ENCODE results near the gene ANAPC2. TPM values are rescaled to one million over a fixed set of nuclear protein-coding genes. Genes with fewer than 3 reads are reported as not detected.

ANAPC2 gene
- total and polyA plus RNA-seq, 2 of the 4 experiments (the other 2 are of a cell fraction) = 9.3 to 29.5 TPM

DNA sequence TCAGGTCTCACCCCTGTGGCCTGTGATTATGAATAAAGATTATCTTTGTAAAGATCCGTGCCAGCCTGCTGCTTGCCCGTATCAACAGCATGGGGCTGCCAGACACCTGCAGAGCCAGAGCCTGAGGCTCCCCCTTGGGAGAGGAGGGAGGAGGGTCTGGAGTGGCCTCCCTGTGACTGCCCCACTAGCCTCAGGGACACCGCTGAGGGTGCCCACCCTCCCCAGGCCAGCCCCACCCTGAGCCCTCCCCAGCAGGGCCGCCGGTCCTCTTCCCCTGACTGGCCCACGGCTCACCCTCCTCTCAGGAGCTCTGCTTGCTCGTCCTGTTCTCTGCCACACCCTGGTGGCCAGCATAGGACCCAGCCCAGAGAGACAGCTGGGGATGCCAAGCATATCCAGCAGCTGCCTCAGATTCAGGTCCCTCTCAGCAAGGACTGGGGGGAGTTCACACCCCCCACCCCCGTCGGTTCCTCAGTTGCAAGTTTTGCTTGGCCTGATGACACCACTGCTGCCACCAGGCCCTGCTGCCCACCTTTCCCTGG is 2.0 kb upstream of the ANAPC2 start:
- H3K9ac ChIP-seq (ENCODE audit: low read depth, low read length) = no peak overlapping the region
- CTCF ChIA-PET = no interaction called here
- H3K9me3 ChIP-seq (ENCODE audit: control insufficient read depth, insufficient read depth, low read length) = no peaks in the 10 kb centered on the region
- no peaks in the 10 kb centered on the region for H3K27me3 ChIP-seq (ENCODE audit: control insufficient read depth, insufficient read depth, low read length)
- no peak overlapping the region for H2AFZ ChIP-seq (replicated peaks; ENCODE audit: low read length, poor library complexity)
- no TSS peak for BruUV-seq (replicated peaks)
- no peak overlapping the region for H4K91ac ChIP-seq (ENCODE audit: insufficient read depth, low read depth, low read length)
- H3K27ac ChIP-seq (ENCODE audit: insufficient read depth, low read length) = no peak overlapping the region
- H2AK5ac ChIP-seq (ENCODE audit: low read depth, low read length) = no peak overlapping the region
- peaks cover 16% of the 10 kb centered on the region for H3K4me1 ChIP-seq (ENCODE audit: control insufficient read depth, insufficient read depth, low read length)
- no peak overlapping the region for H3K4ac ChIP-seq (ENCODE audit: low read depth, low read length)
- H3K23ac ChIP-seq (ENCODE audit: low read depth, low read length) = no peak overlapping the region
- peaks cover 5 to 74% of the 10 kb centered on the region in 2 experiments for H3K79me1 ChIP-seq (ENCODE audit: low read depth in 1 of 2, low read length in 2 of 2)
- no peak overlapping the region for H2BK5ac ChIP-seq (ENCODE audit: low read depth, low read length, poor library complexity, severe bottlenecking)
- H2AK9ac ChIP-seq (replicated peaks; ENCODE audit: low read depth, low read length, poor library complexity) = no peak overlapping the region
- peaks cover 27% of the 10 kb centered on the region for H4K20me1 ChIP-seq (ENCODE audit: insufficient read depth, low read length)
- H4K5ac ChIP-seq (ENCODE audit: low read depth, low read length) = no peak overlapping the region
- no peak overlapping the region for H3K14ac ChIP-seq (replicated peaks; ENCODE audit: low read depth, low read length)
- no peak overlapping the region for H2BK20ac ChIP-seq (ENCODE audit: low read depth, low read length)
- no peak overlapping the region for H4K8ac ChIP-seq (ENCODE audit: low read depth in 2 of 2, low read length in 2 of 2)
- H3K9me1 ChIP-seq (ENCODE audit: insufficient read depth, low read length) = no peaks in the 10 kb centered on the region
- no peak for DNase-seq
- POLR2A ChIA-PET (ENCODE audit: unreplicated experiment) = no interaction called here
- H3K18ac ChIP-seq (ENCODE audit: low read depth, low read length) = no peak overlapping the region
- H3K4me2 ChIP-seq (ENCODE audit: low read depth, low read length) = no peak overlapping the region; the same call in 1 of the 2 replicates
- no peak overlapping the region for H2BK120ac ChIP-seq (ENCODE audit: low read depth, low read length)
- ATAC-seq (ENCODE audit: low read depth) = no peak
- in situ Hi-C loops (cut with MboI; ENCODE audit: low sequenced_read_pairs) = no loop called here
- intact Hi-C loops (cut with micrococcal nuclease) = no loop called here
- H3K4me3 ChIP-seq (ENCODE audit: insufficient read depth, low read depth, low read length) = no peak overlapping the region
- H3K36me3 ChIP-seq (ENCODE audit: control insufficient read depth, insufficient read depth, low read length) = peaks cover 38% of the 10 kb centered on the region
- TF ChIP-seq, protein P1, sequence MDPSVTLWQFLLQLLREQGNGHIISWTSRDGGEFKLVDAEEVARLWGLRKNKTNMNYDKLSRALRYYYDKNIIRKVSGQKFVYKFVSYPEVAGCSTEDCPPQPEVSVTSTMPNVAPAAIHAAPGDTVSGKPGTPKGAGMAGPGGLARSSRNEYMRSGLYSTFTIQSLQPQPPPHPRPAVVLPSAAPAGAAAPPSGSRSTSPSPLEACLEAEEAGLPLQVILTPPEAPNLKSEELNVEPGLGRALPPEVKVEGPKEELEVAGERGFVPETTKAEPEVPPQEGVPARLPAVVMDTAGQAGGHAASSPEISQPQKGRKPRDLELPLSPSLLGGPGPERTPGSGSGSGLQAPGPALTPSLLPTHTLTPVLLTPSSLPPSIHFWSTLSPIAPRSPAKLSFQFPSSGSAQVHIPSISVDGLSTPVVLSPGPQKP (IDR thresholded peaks at IDR 0.05; ENCODE audit: borderline replicate concordance, low read depth, low read length) = no peak
- TF ChIP-seq MXI1 (IDR thresholded peaks at IDR 0.05; ENCODE audit: borderline replicate concordance, low read depth, low read length) (no peak), NFE2L2 (IDR thresholded peaks at IDR 0.05; ENCODE audit: low read depth, low read length) (no peak), RAD21 (IDR thresholded peaks at IDR 0.05; ENCODE audit: low read length) (no peak), BHLHE40 (IDR thresholded peaks at IDR 0.05; ENCODE audit: low read depth, low read length) (no peak)
- TF ChIP-seq, protein P2, sequence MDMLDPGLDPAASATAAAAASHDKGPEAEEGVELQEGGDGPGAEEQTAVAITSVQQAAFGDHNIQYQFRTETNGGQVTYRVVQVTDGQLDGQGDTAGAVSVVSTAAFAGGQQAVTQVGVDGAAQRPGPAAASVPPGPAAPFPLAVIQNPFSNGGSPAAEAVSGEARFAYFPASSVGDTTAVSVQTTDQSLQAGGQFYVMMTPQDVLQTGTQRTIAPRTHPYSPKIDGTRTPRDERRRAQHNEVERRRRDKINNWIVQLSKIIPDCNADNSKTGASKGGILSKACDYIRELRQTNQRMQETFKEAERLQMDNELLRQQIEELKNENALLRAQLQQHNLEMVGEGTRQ (IDR thresholded peaks at IDR 0.05; ENCODE audit: low read depth, low read length) = no peak
- H2BK15ac ChIP-seq (ENCODE audit: low read depth, low read length) = no peak overlapping the region
- WGBS, 2 experiments (ENCODE audit: extremely low coverage in 2 of 2, insufficient read length in 1 of 2) = 100% methylated on average over 2 of the region's 9 CpGs; no CpG with 5 or more reads in 1 of the 2 experiments
- no peak overlapping the region for H3K56ac ChIP-seq (ENCODE audit: extremely low read depth, insufficient read depth, low read length)
- dilution Hi-C loops (cut with HindIII; ENCODE audit: low sequenced_read_pairs, unreplicated experiment) = no loop called here
